Endometrial microvascular endothelial cells (primary cell): ENCODE results near the gene NUMB. TPM values are rescaled to one million over a fixed set of nuclear protein-coding genes. Genes with fewer than 3 reads are reported as not detected.

ENCODE experiments used
- in situ Hi-C: cut with HindIII; loops from 2 replicates; pipeline ENCODE4 v1.10.0; 2017; ENCODE audit warnings: low sequenced_read_pairs, low pct_unique_long_range_greater_than_20kb; ENCODE audit errors: inconsistent ontology term
- total RNA-seq: library from RNA; depleted of rRNA; stranded (reverse); fragments of >200 nt; gene quantifications from one replicate; pipeline ENCODE4 v1.2.3, GENCODE V29; 2015; ENCODE audit errors: inconsistent ontology term

The NUMB gene
- total RNA-seq, 1 donor from 2014 or later = 43.5 TPM

- in situ Hi-C loops = loop anchor here (25.0 kb wide), 1 partner anchor 185 kb away; the partner anchor contains the start of gene NUMB
Observed at GRCh38 chr14:73277376-73277775, 181.0 kb downstream of the NUMB start.

- in situ Hi-C loops = loop anchor here (25.0 kb wide), 1 partner anchor 185 kb away; the partner anchor contains the start of gene NUMB
Observed at GRCh38 chr14:73276836-73277235, 181.5 kb downstream of the NUMB start.

GRCh38 chr14:73273799-73274198 lies 184.5 kb downstream of the NUMB start:
- in situ Hi-C loops = no loop called here

- in situ Hi-C loops = no loop called here
Observed at GRCh38 chr14:73272393-73272792, 186.0 kb downstream of the NUMB start.

GRCh38 chr14:73269729-73270531 lies 188.4 kb downstream of the NUMB start:
- in situ Hi-C loops = no loop called here

GRCh38 chr14:73267474-73267873 lies 190.9 kb downstream of the NUMB start:
- in situ Hi-C loops = no loop called here

- in situ Hi-C loops = no loop called here
Observed at GRCh38 chr14:73266317-73266716, 192.0 kb downstream of the NUMB start.

- in situ Hi-C loops = no loop called here
Observed at GRCh38 chr14:73265721-73266046, 192.7 kb downstream of the NUMB start.

GRCh38 chr14:73264885-73265720 lies 193.2 kb downstream of the NUMB start:
- in situ Hi-C loops = no loop called here

- in situ Hi-C loops = no loop called here
Observed at GRCh38 chr14:73264080-73264884, 194.1 kb downstream of the NUMB start.

- in situ Hi-C loops = no loop called here
Observed at GRCh38 chr14:73263606-73264005, 194.7 kb downstream of the NUMB start.

GRCh38 chr14:73262427-73263183 lies 195.7 kb downstream of the NUMB start:
- in situ Hi-C loops = no loop called here

GRCh38 chr14:73261520-73262426 lies 196.6 kb downstream of the NUMB start:
- in situ Hi-C loops = no loop called here

- in situ Hi-C loops = no loop called here
Observed at GRCh38 chr14:73261075-73261474, 197.3 kb downstream of the NUMB start.

GRCh38 chr14:73260574-73260973 lies 197.8 kb downstream of the NUMB start:
- in situ Hi-C loops = no loop called here

GRCh38 chr14:73259837-73260236 lies 198.5 kb downstream of the NUMB start:
- in situ Hi-C loops = no loop called here

GRCh38 chr14:73258845-73259611 lies 199.3 kb downstream of the NUMB start:
- in situ Hi-C loops = no loop called here
